ENCODE data around the gene CD163L1.

DNA sequence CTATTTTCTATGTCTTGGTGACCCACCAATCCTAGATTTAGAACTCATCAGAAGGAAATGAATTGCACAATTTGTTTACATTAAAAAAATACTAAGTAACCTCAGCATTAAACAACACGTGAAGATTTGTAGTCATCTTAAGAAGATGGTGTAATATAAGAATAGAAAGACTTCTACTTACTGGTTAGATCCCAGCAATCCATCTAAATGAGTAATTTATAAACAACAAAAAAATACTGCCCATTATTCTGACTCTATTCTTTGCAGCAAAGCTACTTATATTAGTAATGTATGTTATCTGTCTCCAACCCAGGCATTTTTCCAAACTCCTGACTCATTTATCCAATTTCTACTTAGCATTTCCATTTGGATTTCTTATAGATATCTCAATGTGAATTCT, 67.8 kb downstream of the CD163L1 start:
- TF ChIP-seq, protein P1, sequence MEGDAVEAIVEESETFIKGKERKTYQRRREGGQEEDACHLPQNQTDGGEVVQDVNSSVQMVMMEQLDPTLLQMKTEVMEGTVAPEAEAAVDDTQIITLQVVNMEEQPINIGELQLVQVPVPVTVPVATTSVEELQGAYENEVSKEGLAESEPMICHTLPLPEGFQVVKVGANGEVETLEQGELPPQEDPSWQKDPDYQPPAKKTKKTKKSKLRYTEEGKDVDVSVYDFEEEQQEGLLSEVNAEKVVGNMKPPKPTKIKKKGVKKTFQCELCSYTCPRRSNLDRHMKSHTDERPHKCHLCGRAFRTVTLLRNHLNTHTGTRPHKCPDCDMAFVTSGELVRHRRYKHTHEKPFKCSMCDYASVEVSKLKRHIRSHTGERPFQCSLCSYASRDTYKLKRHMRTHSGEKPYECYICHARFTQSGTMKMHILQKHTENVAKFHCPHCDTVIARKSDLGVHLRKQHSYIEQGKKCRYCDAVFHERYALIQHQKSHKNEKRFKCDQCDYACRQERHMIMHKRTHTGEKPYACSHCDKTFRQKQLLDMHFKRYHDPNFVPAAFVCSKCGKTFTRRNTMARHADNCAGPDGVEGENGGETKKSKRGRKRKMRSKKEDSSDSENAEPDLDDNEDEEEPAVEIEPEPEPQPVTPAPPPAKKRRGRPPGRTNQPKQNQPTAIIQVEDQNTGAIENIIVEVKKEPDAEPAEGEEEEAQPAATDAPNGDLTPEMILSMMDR (IDR thresholded peaks at IDR 0.05; ENCODE audit: low read length): no peak
- TF ChIP-seq EZH2 (optimal IDR thresholded peaks at IDR 0.05; ENCODE audit: low read depth, low read length): no peak
